Left lobe of liver (tissue), 2 donors: ENCODE data around the gene DAAM1. TPM values are rescaled to one million over a fixed set of nuclear protein-coding genes. Genes with fewer than 3 reads are reported as not detected.

Source experiments
- ATAC-seq: fragments of 200-7000 bp; cut with Tn5 transposase; one replicate; pipeline ENCODE4 v1.9.1; 2020; ENCODE audit warnings: mild to moderate bottlenecking, moderate library complexity
- DNase-seq: peaks from one replicate; pipeline ENCODE4 v3.0.0-alpha.2; 2020; ENCODE audit warnings: low spot score
- total RNA-seq: library from RNA; stranded (reverse); gene quantifications from one replicate; pipeline ENCODE4 v1.2.1, GENCODE V29; 2021
- donor health status: DM: no; HTN: no; CAD: no; lungs with moderate emphysema.
- donor health status: DM: no; HTN: yes; CAD: no.

Gene DAAM1
- total RNA-seq, 1 donor from 2014 or later, result 20.7 TPM

DNA sequence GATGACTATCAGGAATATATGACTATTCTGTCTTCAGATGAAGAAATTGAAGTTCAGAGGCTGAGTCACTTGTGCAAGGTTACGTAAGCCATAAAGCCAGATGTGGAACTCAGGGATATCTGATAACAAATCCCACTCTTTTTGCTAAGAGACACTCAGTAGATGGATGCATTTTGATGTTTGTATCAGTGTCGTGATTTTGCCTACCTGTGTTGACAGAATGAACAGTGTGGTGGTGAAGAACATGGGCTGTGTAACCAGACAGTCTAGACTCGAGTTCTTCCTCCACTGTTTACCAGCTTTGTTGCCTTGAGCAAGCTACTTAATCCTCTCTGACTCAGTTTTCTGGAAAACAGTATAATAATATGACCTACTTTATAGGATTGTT is 93.9 kb downstream of the DAAM1 start:
- ATAC-seq, result no peak

GRCh38 chr14:59283361-59283760 is 94.9 kb downstream of the DAAM1 start:
- ATAC-seq (peak; percentile 78), DNase-seq (no peak)

More for the DNA sequence above, 93.9 kb downstream of the DAAM1 start:
- no peak for DNase-seq

GRCh38 chr14:59284059-59284458 is 95.6 kb downstream of the DAAM1 start:
- ATAC-seq (no peak), DNase-seq (no peak)

DNA sequence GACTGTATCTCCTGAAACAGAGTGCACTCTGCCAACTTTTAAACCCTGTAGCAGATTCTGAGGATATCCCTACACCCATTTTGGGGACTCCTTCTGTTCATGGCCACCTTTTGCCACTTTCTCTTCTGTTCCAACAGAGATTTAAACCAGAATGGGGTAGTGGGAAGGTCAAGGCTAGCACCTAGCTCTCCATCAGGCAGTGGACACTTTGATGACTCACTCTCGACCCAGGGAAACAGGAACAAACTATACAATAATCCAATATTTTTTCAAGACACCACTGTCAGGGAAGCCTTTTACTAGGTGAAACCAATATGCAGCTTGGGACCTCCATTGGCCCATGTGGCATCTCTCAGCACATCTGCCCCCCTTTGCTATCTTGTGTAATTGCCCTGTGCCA is 103.6 kb downstream of the DAAM1 start:
- DNase-seq (no peak), ATAC-seq (no peak)

DNA sequence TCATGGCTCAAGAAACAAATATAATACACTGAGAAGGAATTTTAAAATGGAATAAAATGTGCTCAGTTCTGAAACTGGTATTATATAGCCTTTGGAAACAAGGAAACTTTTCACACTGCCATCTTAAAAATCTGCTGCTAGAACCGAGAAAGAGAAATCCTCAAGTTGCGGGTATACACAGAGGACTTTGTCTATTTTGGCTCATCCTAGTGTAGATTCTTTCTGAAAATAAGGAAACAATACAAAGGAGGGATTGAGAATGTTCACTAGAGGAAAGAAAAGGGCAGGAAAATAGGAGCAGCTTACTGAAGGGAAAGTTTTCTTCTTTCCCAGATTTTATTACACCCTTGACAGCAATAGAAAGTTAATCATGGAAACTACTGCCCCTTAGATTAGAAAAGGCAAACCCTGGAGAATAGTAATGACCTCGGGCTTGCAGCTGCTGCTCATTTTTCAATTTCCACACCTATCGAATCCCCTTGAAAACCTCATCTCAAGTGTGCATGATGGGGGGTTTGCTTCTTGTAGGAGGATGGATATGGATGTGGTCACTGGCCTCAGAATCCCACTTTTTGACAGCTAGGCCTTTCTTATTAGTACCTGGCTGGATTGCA is 104.6 kb downstream of the DAAM1 start:
- DNase-seq (no peak), ATAC-seq (no peak)

DNA sequence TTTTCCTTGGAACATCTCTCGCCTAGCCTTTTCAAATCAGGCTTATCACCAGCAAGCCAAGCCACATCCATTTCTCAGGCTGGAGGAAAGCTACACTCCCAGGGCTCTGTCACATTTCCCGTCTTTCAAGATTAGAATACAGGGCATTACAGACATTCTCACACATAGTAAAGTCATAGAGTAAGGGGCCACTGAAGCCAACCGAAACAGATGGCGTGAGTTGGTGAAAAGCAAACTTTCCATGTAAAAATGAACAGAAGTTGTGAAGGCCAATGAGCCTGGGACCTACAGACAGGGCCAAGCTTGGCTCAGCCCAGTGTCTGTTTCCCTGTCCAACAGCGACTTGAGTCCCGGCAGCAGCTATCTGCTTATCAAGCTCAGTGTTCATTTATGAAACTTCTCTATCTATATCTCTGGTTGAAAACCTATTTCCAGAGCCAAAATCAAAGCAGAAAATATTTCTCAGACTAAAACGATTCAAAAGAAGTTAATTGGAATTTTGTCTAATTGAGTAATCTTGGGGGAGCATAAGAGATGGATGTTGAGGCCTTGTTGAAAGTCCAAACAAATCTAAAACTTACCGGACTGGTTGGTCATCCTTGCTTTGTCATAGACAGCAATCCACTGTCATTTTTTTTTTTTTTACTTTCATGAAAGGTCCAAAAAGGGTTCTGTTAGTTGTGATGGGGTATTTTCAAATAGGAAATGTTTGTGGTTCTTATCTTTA is 105.6 kb downstream of the DAAM1 start:
- ATAC-seq (no peak), DNase-seq (no peak)

GRCh38 chr14:59294662-59294992 is 106.2 kb downstream of the DAAM1 start:
- ATAC-seq, result no peak

DNA sequence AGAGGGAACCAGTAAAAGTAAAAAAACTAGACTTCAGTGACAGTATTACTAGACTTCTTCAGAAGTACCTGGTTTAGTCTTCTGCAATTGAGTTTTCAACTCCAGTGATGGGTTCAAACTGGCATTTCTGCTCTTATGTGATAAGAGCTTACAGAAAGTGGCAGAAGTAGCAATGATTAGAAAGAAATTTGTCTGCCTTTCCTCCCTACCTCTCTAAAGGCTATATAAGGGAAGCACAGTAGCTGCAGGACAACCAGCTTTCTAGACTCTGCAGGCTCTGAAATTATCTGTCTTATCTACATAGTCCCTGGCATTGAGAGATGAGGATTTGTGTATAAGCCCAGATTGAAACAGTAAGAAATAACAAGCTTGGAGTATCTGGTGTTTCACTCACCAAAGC is 107.5 kb downstream of the DAAM1 start:
- no peak for ATAC-seq
- DNase-seq, result no peak

More at GRCh38 chr14:59294662-59294992, 106.2 kb downstream of the DAAM1 start:
- DNase-seq, result no peak

DNA sequence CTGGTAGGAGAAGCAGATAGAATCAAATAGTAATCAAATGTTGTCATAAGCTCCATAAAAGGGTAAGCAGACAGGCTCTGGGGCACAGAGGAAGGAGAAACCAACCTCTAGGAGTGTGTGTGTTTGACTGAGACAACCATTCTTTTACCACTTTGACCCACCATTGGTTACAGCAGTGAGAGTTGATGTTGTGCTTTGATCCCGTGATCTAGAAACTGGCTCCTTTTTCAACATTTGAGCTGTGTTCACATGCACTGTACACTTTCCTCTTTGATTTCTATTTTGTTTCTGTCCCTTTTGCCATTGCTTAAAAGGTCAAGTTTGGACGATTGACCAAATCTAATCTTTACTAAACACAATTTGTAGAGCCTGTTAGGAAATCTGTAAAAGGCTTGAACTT is 108.0 kb downstream of the DAAM1 start:
- ATAC-seq, result peak; percentile 57
- DNase-seq, result no peak

- DNase-seq, result peak; percentile 78
- peak; percentile 85 for ATAC-seq
Observed at GRCh38 chr14:59297071-59297776, 108.8 kb downstream of the DAAM1 start.

GRCh38 chr14:59299731-59300130 is 111.3 kb downstream of the DAAM1 start:
- DNase-seq, result no peak
- ATAC-seq, result no peak

DNA sequence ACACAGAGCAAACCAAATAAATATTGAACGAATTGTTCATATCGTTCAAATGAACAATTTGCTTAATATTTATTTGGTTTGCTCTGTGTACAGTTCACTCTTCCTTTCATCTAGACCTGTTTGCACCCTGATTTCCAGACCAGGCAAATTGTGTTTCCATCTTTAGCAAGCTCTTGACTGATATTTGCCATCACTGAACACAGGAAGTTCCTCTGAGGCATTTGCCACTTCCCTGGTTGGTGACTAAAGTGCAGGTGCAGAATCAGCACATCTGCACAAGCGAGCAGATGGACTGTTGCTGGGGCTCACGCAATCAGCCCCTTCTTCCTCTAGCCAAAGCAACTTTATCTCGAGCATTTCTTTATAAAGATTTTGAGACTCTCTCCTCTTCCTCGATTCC is 112.9 kb downstream of the DAAM1 start:
- DNase-seq (no peak), ATAC-seq (peak; percentile 24)

DNA sequence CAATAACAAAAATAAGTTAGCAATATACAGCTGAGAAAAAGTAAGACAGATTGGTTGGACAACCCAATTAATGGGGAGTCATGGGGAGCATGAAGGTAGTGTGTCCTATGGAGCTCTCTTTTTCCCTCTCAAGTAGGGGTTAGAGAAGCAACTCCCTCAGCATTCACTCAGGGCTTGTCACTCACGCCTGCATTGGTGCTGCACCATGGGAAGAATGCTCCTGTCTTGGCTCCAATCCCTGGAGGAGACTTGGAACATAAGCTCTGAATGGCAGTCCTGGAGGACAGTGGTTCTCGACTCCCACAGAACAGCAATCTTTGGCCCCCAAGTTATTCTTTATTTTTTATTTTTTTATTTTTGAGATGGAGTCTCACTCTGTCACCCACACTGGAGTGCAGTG is 113.8 kb downstream of the DAAM1 start:
- ATAC-seq (no peak), DNase-seq (no peak)

- ATAC-seq (no peak), DNase-seq (no peak)
Observed at GRCh38 chr14:59303216-59303615, 114.7 kb downstream of the DAAM1 start.

DNA sequence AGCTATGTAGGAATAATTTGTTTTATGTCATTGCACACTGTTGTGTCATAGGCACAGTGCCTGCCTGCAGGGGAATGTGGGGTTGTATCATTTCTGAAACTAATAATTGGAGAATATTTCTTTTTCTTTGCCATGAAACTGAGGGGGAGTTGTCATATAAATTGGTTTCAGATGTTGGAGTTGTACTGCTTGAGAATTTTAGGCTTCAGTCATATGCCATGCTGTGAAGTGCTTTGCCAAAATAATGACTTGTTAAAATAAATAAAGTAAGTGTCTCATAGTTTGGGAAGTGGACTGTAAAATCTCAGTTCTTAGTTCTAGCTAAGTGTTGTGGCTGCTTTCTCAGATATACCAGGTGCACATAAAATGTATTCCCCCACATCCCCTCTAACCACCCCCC is 116.8 kb downstream of the DAAM1 start:
- DNase-seq (no peak), ATAC-seq (no peak)

DNA sequence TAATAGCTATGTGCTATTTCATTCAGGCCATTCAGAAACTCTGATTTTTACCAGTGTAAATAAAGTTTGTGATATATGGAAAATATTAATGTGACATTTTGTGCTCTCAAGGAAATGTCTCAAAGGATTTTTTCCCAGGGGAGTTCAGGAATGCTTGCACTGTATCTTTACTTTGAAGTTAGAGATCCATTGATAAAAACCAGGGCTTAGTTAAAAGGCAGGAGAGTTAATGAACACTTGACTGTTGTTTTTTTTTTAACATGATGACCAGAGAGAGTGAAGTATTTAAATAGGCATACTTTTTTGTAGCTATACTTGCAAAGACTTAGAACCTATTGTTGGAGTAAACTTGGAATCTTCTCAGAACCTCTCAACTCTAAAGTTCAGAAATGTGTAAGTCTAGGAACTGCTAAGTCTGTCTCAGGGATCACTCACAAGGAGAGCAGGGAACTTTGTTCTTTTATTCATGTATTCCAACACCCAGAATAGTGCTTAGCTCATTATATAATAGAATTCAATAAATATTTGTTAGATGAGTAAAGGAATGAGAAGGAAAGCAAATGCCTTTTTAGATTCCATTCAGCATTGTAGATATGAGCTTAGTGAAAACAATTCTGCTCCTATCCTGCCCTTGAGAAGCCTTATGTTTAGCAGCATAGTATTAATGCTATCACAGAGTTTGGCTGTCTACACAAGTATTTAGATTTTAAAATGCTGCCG is 117.5 kb downstream of the DAAM1 start:
- ATAC-seq (no peak), DNase-seq (no peak)

DNA sequence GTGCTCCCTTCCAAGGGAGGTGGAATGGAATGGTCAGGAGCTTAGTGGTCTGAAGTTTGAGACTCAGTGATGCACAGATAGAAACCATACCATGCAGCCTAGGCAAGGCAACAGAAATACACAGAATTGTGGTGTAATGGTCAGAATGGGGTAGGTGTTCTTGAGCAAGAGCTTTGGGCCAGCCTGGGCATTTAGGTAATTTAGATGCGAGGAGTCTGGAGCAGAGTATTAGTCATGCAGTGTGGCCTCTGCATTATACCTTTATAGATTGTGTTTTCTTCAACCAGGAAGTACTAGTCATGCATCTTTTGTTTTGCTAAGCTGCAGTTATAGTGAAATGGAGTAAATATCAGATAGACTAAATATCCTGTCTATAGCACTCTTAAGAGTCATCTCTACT is 118.3 kb downstream of the DAAM1 start:
- ATAC-seq, result no peak
- DNase-seq, result no peak

DNA sequence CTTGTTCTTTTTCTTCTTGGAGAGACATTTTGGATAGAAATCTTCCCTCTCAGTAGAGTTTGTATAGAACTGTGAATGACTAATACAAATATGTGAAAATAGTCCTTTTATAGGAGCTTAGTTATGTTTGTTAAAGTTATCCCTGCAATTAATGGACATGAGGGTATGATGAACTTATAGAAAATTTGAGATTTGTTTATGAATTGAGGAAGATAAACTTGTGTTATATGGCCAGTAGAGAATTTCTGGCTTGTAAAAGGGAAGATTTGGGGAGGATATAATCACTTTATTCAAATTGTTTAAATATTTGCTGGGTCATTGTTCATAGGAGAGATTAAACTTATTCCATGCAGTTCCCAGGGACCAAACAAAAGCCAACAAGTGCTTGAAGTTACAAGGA is 119.6 kb downstream of the DAAM1 start:
- no peak for ATAC-seq
- DNase-seq, result no peak

DNA sequence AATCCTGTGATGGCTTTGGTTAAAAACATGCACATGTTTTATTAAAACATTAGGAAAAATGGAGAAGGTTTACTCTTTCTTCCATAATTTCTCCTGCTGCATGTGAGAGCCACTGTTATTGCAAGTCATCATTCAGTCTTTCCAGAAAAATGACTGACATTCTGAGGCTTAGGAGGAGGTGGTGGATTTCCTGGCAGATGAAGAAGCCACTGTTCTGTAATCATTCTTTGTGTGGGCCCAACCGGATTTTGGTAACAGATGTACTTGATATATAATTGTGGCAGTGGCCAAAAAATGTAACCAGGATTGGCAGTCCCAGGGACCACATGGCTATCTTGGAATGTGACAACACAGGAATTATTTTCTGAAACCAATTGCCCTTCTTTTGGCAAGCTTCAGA is 120.2 kb downstream of the DAAM1 start:
- ATAC-seq (no peak), DNase-seq (no peak)

- DNase-seq, result no peak
- peak; percentile 57 for ATAC-seq
Observed at GRCh38 chr14:59309291-59309900, 120.9 kb downstream of the DAAM1 start.

- ATAC-seq, result no peak
- no peak for DNase-seq
Observed at GRCh38 chr14:59310633-59311032, 122.2 kb downstream of the DAAM1 start.
